Panc1 (cell line): ENCODE results near the gene IST1. TPM values are rescaled to one million over a fixed set of nuclear protein-coding genes. Genes with fewer than 3 reads are reported as not detected.

Experiments
- ATAC-seq: fragments of 200-7000 bp; cut with Tn5 transposase; 2 replicates; pipeline ENCODE4 v1.9.1; 2020; ENCODE audit warnings: mild to moderate bottlenecking, moderate library complexity
- BruUV-seq: library from RNA; stranded (reverse); fragments of 400-500 nt; replicated peaks from 2 replicates; lab custom pipeline; 2021; lab: Mats Ljungman, UMichigan
- CTCF ChIA-PET: fragments of 300-600 bp; sonication (Branson Sonifier 250); formaldehyde crosslinking; loops from one replicate; lab custom pipeline; 2022; ENCODE audit warnings: antibody characterized with exemption; lab: Charles Lee
- POLR2A ChIA-PET: fragments of 300-600 bp; sonication (Branson Sonifier 250); formaldehyde crosslinking; loops from one replicate; lab custom pipeline; 2022; ENCODE audit warnings: antibody characterized with exemption; lab: Charles Lee
- DNase-seq: peaks from one replicate; pipeline ENCODE4 v3.0.0-alpha.2; 2010; ENCODE audit warnings: low read depth, low spot score
- H3K27ac ChIP-seq: 2 replicates; pipeline ENCODE4 v1.5.1; 2011; ENCODE audit warnings: mild to moderate bottlenecking, low read length, inconsistent platforms
- H3K27me3 ChIP-seq: fragments of 200-500 bp; sonication (Bioruptor generic); 2 replicates; pipeline ENCODE4 v1.6.0; 2014; ENCODE audit warnings: low read length, inconsistent platforms; ENCODE audit not compliant: control insufficient read depth, insufficient read depth
- H3K36me3 ChIP-seq: fragments of 200-500 bp; sonication (Bioruptor generic); 2 replicates; pipeline ENCODE4 v1.5.1; 2014; ENCODE audit warnings: inconsistent platforms, mild to moderate bottlenecking, low read length, moderate library complexity; ENCODE audit not compliant: control insufficient read depth, insufficient read depth
- H3K4me1 ChIP-seq: 2 replicates; pipeline ENCODE4 v1.5.1; 2011; ENCODE audit warnings: inconsistent platforms, mild to moderate bottlenecking, low read length, moderate library complexity; ENCODE audit not compliant: control insufficient read depth, insufficient read depth
- H3K4me3 ChIP-seq, 2 experiments: 2 replicates each; pipeline ENCODE4 v1.5.1; 2011 to 2012; ENCODE audit warnings: low read depth in 2 of 2, low read length in 2 of 2, mild to moderate bottlenecking in 2 of 2, inconsistent platforms in 1 of 2, moderate library complexity in 1 of 2
- H3K9me3 ChIP-seq: fragments of 200-500 bp; sonication (Bioruptor generic); 2 replicates; pipeline ENCODE4 v1.5.1; 2014; ENCODE audit warnings: low read depth, mild to moderate bottlenecking, inconsistent platforms, low read length, moderate library complexity; ENCODE audit not compliant: control insufficient read depth, insufficient read depth
- CTCF ChIP-seq: fragments of 450-650 bp; IDR thresholded peaks from 2 replicates; pipeline ENCODE4 v1.5.1; 2017; ENCODE audit warnings: mild to moderate bottlenecking
- POLR2AphosphoS5 ChIP-seq: IDR thresholded peaks from 2 replicates; pipeline ENCODE4 v1.6.1; 2012; ENCODE audit warnings: mild to moderate bottlenecking, low read depth, low read length, moderate library complexity
- REST ChIP-seq, 2 experiments: IDR thresholded peaks; 2 replicates each; pipeline ENCODE4 v1.6.1; 2011 to 2012; ENCODE audit warnings: low read depth in 2 of 2, control low read depth in 1 of 2, low read length in 1 of 2, mild to moderate bottlenecking in 1 of 2, moderate library complexity in 1 of 2; ENCODE audit not compliant: insufficient read depth in 1 of 2
- SIN3A ChIP-seq: IDR thresholded peaks from 2 replicates; pipeline ENCODE4 v1.6.1; 2012; ENCODE audit warnings: low read depth, mild to moderate bottlenecking, low read length, moderate library complexity, borderline replicate concordance; ENCODE audit not compliant: insufficient read depth
- TCF7L2 ChIP-seq: IDR thresholded peaks from 2 replicates; pipeline ENCODE4 v1.6.1; 2011; ENCODE audit warnings: mild to moderate bottlenecking, low read depth, low read length, inconsistent platforms
- in situ Hi-C: cut with HindIII; loops from 2 replicates; pipeline ENCODE4 v1.10.0; 2016; ENCODE audit warnings: low sequenced_read_pairs, low pct_unique_long_range_greater_than_20kb
- intact Hi-C: fragments of 100-400 bp; cut with micrococcal nuclease; formaldehyde crosslinking; loops from one replicate; pipeline ENCODE4 v1.10.0; 2022; ENCODE audit not compliant: unreplicated experiment
- total RNA-seq: library from RNA; stranded (reverse); gene quantifications from one replicate; pipeline ENCODE4 v1.2.1, GENCODE V29; 2021; ENCODE audit not compliant: unreplicated experiment

Gene IST1
- total RNA-seq, 1 experiment from 2014 or later, result 173 TPM

- in situ Hi-C loops, result no loop called here
- Histone ChIP-seq H3K27me3 (no peaks in the 10 kb centered on the region), H3K27ac (peak overlapping the region; percentile 96), H3K9me3 (no peaks in the 10 kb centered on the region), H3K4me1 (peaks cover 3% of the 10 kb centered on the region; the same call in 1 of the 2 replicates), H3K4me3 (peak overlapping the region; percentile 83 to 87), H3K36me3 (peaks cover 7% of the 10 kb centered on the region)
- POLR2A ChIA-PET, result no interaction called here
- intact Hi-C loops, result no loop called here
- BruUV-seq, result no TSS peak
- TF ChIP-seq POLR2AphosphoS5 (no peak), REST (IDR thresholded peaks at IDR 0.05; ENCODE audit: insufficient read depth in 1 of 2, low read depth in 2 of 2, low read length in 1 of 2) (no peak), SIN3A (no peak), TCF7L2 (no peak), CTCF (no peak)
- DNase-seq, result no peak
- CTCF ChIA-PET, result no interaction called here
- ATAC-seq, result no peak
Measured at GRCh38 chr16:71893888-71894228, 1.5 kb upstream of the IST1 start.

- peak overlapping the region; percentile 83 to 87 for H3K4me3 ChIP-seq
- no peaks in the 10 kb centered on the region for H3K9me3 ChIP-seq
- in situ Hi-C loops (no loop called here), intact Hi-C loops (no loop called here)
- POLR2A ChIA-PET, result interaction anchor here (0.6 kb wide), 2 partner anchors 11 to 23 kb away, joined by 3 to 8 read pairs; no protein-coding TSS in a partner anchor
- TSS peak; percentile 96 for BruUV-seq
- H3K27ac ChIP-seq, result peak overlapping the region; percentile 96
- no peak for TF ChIP-seq SIN3A
- TF ChIP-seq CTCF, result no peak
- no peak for TF ChIP-seq TCF7L2
- TF ChIP-seq REST (IDR thresholded peaks at IDR 0.05; ENCODE audit: insufficient read depth in 1 of 2, low read depth in 2 of 2, low read length in 1 of 2), result no peak
- TF ChIP-seq POLR2AphosphoS5, result no peak
- peak; percentile 40 for ATAC-seq
- H3K4me1 ChIP-seq, result peaks cover 3% of the 10 kb centered on the region; the same call in 1 of the 2 replicates
- peaks cover 7% of the 10 kb centered on the region for H3K36me3 ChIP-seq
- H3K27me3 ChIP-seq, result no peaks in the 10 kb centered on the region
- CTCF ChIA-PET, result no interaction called here
- no peak for DNase-seq
Measured at GRCh38 chr16:71894229-71894920, 956 bp upstream of the IST1 start.
